ENCODE results near the gene NMT1. TPM values are rescaled to one million over a fixed set of nuclear protein-coding genes. Genes with fewer than 3 reads are reported as not detected.

Gene NMT1
- total and polyA plus RNA-seq, 2 of the 13 experiments (the other 11 are each of a cell fraction or from before 2014, with no cell fraction given): 75.7 to 142 TPM

DNA sequence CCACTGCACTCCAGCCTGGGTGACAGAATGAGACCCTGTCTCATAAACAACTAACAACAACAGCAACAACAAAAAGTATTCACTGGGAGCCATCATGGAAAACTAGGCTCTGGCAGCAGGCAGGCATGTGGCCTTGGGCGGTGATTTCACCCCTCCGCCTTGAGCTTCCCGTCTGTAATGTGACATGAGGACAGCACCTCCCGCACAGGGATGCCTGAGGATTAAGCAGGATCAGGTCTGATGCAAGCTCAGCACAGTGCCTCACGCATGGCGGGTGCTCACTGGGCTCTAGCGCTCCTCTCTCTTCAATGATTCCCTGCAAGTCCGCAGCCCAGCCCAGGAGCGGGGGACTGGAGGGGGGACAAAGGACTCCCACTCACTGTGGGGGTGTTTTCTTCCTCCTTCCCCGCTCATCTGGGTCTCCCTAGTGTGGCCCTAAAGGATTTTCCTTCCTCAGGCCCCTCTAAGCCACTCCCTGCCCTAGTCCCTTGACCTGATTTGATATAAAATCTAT lies 68.4 kb downstream of the NMT1 start (continued):
- TF ChIP-seq, protein P1, sequence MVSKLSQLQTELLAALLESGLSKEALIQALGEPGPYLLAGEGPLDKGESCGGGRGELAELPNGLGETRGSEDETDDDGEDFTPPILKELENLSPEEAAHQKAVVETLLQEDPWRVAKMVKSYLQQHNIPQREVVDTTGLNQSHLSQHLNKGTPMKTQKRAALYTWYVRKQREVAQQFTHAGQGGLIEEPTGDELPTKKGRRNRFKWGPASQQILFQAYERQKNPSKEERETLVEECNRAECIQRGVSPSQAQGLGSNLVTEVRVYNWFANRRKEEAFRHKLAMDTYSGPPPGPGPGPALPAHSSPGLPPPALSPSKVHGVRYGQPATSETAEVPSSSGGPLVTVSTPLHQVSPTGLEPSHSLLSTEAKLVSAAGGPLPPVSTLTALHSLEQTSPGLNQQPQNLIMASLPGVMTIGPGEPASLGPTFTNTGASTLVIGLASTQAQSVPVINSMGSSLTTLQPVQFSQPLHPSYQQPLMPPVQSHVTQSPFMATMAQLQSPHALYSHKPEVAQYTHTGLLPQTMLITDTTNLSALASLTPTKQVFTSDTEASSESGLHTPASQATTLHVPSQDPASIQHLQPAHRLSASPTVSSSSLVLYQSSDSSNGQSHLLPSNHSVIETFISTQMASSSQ (IDR thresholded peaks at IDR 0.05; ENCODE audit: low read depth): no peak
- TF ChIP-seq, protein P1 (CRISPR knock-in tag; IDR thresholded peaks at IDR 0.05; ENCODE audit: borderline replicate concordance): 0 out of 2 replicates have a peak, but pooled peaks have one; percentile 27
- TF ChIP-seq, protein P2, sequence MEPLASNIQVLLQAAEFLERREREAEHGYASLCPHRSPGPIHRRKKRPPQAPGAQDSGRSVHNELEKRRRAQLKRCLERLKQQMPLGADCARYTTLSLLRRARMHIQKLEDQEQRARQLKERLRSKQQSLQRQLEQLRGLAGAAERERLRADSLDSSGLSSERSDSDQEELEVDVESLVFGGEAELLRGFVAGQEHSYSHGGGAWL (CRISPR knock-in tag; IDR thresholded peaks at IDR 0.05): peak; percentile 34; the same call in 1 of the 2 replicates
- TF ChIP-seq WIZ (CRISPR knock-in tag; IDR thresholded peaks at IDR 0.05) (no peak), ETV5 (CRISPR knock-in tag; IDR thresholded peaks at IDR 0.05; ENCODE audit: borderline replicate concordance) (peak; percentile 54), GZF1 (CRISPR knock-in tag; IDR thresholded peaks at IDR 0.05) (no peak), RFX5 (IDR thresholded peaks at IDR 0.05; ENCODE audit: low read depth, low read length) (0 out of 2 replicates have a peak, but pooled peaks have one; percentile 12), FOXA1 (IDR thresholded peaks at IDR 0.05) (no peak), FOXA1 (CRISPR knock-in tag; IDR thresholded peaks at IDR 0.05) (peak; percentile 33; the same call in 1 of the 2 replicates), NAIF1 (CRISPR knock-in tag; IDR thresholded peaks at IDR 0.05; ENCODE audit: borderline replicate concordance) (no peak), ZNF841 (CRISPR knock-in tag; IDR thresholded peaks at IDR 0.05; ENCODE audit: borderline replicate concordance) (no peak), ATRX (CRISPR knock-in tag; IDR thresholded peaks at IDR 0.05; ENCODE audit: borderline replicate concordance) (no peak), XBP1 (CRISPR knock-in tag; IDR thresholded peaks at IDR 0.05) (no peak), ZFYVE20 (CRISPR knock-in tag; IDR thresholded peaks at IDR 0.05; ENCODE audit: borderline replicate concordance, low read depth) (no peak), KLF6 (CRISPR knock-in tag; IDR thresholded peaks at IDR 0.05) (no peak), TBX2 (CRISPR knock-in tag; IDR thresholded peaks at IDR 0.05; ENCODE audit: borderline replicate concordance) (peak; percentile 40; the same call in 1 of the 2 replicates)
- TF ChIP-seq, protein P3, sequence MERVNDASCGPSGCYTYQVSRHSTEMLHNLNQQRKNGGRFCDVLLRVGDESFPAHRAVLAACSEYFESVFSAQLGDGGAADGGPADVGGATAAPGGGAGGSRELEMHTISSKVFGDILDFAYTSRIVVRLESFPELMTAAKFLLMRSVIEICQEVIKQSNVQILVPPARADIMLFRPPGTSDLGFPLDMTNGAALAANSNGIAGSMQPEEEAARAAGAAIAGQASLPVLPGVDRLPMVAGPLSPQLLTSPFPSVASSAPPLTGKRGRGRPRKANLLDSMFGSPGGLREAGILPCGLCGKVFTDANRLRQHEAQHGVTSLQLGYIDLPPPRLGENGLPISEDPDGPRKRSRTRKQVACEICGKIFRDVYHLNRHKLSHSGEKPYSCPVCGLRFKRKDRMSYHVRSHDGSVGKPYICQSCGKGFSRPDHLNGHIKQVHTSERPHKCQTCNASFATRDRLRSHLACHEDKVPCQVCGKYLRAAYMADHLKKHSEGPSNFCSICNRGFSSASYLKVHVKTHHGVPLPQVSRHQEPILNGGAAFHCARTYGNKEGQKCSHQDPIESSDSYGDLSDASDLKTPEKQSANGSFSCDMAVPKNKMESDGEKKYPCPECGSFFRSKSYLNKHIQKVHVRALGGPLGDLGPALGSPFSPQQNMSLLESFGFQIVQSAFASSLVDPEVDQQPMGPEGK (CRISPR knock-in tag; IDR thresholded peaks at IDR 0.05): peak; percentile 84
- TF ChIP-seq, protein P4, sequence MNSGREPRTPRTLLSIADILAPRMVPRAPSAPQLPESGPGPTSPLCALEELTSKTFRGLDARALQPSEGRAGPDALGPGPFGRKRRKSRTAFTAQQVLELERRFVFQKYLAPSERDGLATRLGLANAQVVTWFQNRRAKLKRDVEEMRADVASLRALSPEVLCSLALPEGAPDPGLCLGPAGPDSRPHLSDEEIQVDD (CRISPR knock-in tag; IDR thresholded peaks at IDR 0.05; ENCODE audit: borderline replicate concordance): no peak
- TF ChIP-seq, protein P5, sequence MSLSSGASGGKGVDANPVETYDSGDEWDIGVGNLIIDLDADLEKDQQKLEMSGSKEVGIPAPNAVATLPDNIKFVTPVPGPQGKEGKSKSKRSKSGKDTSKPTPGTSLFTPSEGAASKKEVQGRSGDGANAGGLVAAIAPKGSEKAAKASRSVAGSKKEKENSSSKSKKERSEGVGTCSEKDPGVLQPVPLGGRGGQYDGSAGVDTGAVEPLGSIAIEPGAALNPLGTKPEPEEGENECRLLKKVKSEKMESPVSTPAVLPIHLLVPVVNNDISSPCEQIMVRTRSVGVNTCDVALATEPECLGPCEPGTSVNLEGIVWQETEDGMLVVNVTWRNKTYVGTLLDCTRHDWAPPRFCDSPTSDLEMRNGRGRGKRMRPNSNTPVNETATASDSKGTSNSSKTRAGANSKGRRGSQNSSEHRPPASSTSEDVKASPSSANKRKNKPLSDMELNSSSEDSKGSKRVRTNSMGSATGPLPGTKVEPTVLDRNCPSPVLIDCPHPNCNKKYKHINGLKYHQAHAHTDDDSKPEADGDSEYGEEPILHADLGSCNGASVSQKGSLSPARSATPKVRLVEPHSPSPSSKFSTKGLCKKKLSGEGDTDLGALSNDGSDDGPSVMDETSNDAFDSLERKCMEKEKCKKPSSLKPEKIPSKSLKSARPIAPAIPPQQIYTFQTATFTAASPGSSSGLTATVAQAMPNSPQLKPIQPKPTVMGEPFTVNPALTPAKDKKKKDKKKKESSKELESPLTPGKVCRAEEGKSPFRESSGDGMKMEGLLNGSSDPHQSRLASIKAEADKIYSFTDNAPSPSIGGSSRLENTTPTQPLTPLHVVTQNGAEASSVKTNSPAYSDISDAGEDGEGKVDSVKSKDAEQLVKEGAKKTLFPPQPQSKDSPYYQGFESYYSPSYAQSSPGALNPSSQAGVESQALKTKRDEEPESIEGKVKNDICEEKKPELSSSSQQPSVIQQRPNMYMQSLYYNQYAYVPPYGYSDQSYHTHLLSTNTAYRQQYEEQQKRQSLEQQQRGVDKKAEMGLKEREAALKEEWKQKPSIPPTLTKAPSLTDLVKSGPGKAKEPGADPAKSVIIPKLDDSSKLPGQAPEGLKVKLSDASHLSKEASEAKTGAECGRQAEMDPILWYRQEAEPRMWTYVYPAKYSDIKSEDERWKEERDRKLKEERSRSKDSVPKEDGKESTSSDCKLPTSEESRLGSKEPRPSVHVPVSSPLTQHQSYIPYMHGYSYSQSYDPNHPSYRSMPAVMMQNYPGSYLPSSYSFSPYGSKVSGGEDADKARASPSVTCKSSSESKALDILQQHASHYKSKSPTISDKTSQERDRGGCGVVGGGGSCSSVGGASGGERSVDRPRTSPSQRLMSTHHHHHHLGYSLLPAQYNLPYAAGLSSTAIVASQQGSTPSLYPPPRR (CRISPR knock-in tag; IDR thresholded peaks at IDR 0.05; ENCODE audit: borderline replicate concordance): no peak

All from HepG2 (cell line).